BJ (cell line): Measurements from ENCODE around the gene PSMB8. TPM values are rescaled to one million over a fixed set of nuclear protein-coding genes. Genes with fewer than 3 reads are reported as not detected.

Experiments
- CTCF ChIA-PET: fragments of 350-600 bp; formaldehyde crosslinking; extraction: SDS; loops from one replicate; lab custom pipeline; 2021; ENCODE audit warnings: antibody characterized with exemption, inconsistent platforms; lab: Yijun Ruan, JAX
- POLR2A ChIA-PET: fragments of 300-600 bp; sonication (Branson Sonifier 250); formaldehyde crosslinking; extraction: SDS; loops from one replicate; lab custom pipeline; 2021; ENCODE audit warnings: antibody characterized with exemption; lab: Charles Lee
- DNase-seq: peaks from one replicate; pipeline ENCODE4 v3.0.0-alpha.2; 2011; ENCODE audit warnings: low read depth
- H3K27me3 ChIP-seq: 2 replicates; pipeline ENCODE4 v1.6.0; 2011; ENCODE audit warnings: low read length; ENCODE audit not compliant: control insufficient read depth, insufficient read depth
- H3K36me3 ChIP-seq: 2 replicates; pipeline ENCODE4 v1.5.1; 2011; ENCODE audit warnings: low read length; ENCODE audit not compliant: control insufficient read depth, insufficient read depth
- H3K4me3 ChIP-seq: 2 replicates; pipeline ENCODE4 v1.5.1; 2011; ENCODE audit warnings: low read depth, mild to moderate bottlenecking, control low read depth, low read length
- CTCF ChIP-seq: IDR thresholded peaks from 2 replicates; pipeline ENCODE4 v1.5.1; 2011; ENCODE audit warnings: low read depth, mild to moderate bottlenecking, control low read depth, inconsistent platforms, low read length, moderate library complexity; ENCODE audit not compliant: insufficient read depth
- polyA plus RNA-seq: library from polyadenylated mRNA; depleted of rRNA; stranded (reverse); fragments of >200 nt; gene quantifications from 2 replicates; pipeline ENCODE4 v1.2.3, GENCODE V29; 2011

Gene PSMB8
- polyA plus RNA-seq, 1 experiment = 79.6 TPM

DNA sequence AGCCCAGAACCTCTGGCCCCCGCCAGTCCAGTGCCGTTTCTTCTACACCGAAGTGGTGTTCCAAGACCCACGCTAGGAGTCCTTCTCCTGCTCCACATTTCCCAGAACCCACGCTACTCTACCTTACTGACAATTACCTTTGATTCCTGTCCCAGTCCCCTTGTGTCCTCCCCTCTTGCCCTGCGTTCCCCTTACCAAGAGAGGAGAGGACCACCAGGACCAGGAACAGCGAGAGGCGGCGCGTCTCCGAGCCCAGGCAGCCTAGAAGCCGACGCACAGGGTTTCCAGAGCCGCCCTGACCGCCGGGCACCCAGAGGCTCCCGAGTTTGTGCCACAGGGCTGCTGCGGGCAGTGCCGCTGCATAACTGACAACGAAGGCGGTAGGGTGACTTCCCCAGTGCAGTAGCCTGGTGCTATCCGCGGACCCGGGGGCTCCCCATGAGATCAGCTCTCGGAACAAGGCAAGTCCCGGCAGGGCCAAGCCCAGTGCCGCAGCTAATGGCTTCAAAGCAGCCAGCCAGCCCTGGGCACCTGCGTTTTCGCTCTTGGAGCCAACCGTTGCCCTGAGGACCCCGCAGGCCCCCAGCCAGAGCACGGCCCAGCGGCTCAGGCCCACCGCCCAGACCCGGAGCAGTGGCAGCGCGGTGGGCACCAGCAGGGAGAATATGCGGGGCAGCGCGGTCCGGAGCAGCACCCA is 9.1 kb upstream of the PSMB8 start:
- no peak for DNase-seq
- H3K36me3 ChIP-seq = peaks cover 17% of the 10 kb centered on the region
- CTCF ChIA-PET = interaction anchor here (0.8 to 5.8 kb wide), 11 partner anchors 8 to 60 kb away, joined by 3 to 102 read pairs (median 7); partner anchors contain the start of gene TAP2
- no peaks in the 10 kb centered on the region for H3K27me3 ChIP-seq
- POLR2A ChIA-PET = interaction anchor here (0.6 to 1.4 kb wide), 3 partner anchors 10 to 122 kb away, joined by 3 to 8 read pairs (median 4); no protein-coding TSS in a partner anchor
- no peak for TF ChIP-seq CTCF
- H3K4me3 ChIP-seq = peak overlapping the region; percentile 65

GRCh38 chr6:32852018-32852843 is 8.4 kb upstream of the PSMB8 start:
- DNase-seq = no peak
- ChIA-PET POLR2A (no interaction called here), CTCF (interaction anchor here (1.5 to 5.8 kb wide), 4 partner anchors 7 to 13 kb away, joined by 7 to 102 read pairs (median 14); partner anchors contain the start of gene TAP2)

GRCh38 chr6:32851025-32851424 is 7.2 kb upstream of the PSMB8 start:
- peaks cover 22% of the 10 kb centered on the region for H3K36me3 ChIP-seq
- POLR2A ChIA-PET = no interaction called here
- no peaks in the 10 kb centered on the region for H3K27me3 ChIP-seq
- CTCF ChIA-PET = interaction anchor here (0.9 to 3.0 kb wide), 4 partner anchors 9 to 20 kb away, joined by 3 to 16 read pairs (median 4); partner anchors contain the start of gene TAP2
- DNase-seq = no peak
- TF ChIP-seq CTCF = no peak
- no peak overlapping the region for H3K4me3 ChIP-seq

More at GRCh38 chr6:32852018-32852843, 8.4 kb upstream of the PSMB8 start:
- TF ChIP-seq CTCF = no peak
- Histone ChIP-seq H3K4me3 (peak overlapping the region; percentile 65), H3K36me3 (peaks cover 19% of the 10 kb centered on the region), H3K27me3 (no peaks in the 10 kb centered on the region)

- ChIA-PET CTCF (interaction anchor here (3.0 kb wide), 1 partner anchor 10 kb away, joined by 16 read pairs; the partner anchor contains the start of gene TAP2), POLR2A (no interaction called here)
- no peak overlapping the region for H3K4me3 ChIP-seq
- no peak for DNase-seq
- TF ChIP-seq CTCF = no peak
- H3K27me3 ChIP-seq = no peaks in the 10 kb centered on the region
- H3K36me3 ChIP-seq = peaks cover 27% of the 10 kb centered on the region
These were observed 5.3 kb upstream of the PSMB8 start for GRCh38 chr6:32849126-32849525.

DNA sequence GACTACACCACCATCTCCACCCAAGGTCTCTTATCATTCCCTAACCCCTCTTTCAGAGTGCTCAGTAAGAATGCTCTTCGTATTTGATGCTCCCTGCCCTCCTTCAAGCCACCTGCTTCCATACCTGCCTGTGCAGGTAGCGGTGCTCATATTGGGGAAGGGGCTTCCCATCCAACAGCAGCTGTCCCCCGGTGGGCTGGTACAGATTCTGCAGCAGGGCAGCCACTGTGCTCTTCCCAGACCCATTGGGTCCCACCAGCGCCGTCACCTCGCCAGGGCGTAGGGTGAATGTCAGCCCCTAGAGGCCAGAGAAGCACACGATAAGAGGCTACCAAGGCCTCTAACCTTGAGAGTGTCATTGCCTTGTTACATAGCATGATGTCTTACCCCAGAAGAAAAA is 3.9 kb upstream of the PSMB8 start:
- no peak overlapping the region for H3K4me3 ChIP-seq
- ChIA-PET CTCF (interaction anchor here (0.7 kb wide), 1 partner anchor 9 kb away, joined by 6 read pairs; the partner anchor contains the start of gene TAP2), POLR2A (no interaction called here)
- H3K36me3 ChIP-seq = peaks cover 27% of the 10 kb centered on the region
- no peak for TF ChIP-seq CTCF
- no peaks in the 10 kb centered on the region for H3K27me3 ChIP-seq
- no peak for DNase-seq
